ENCODE data around the gene SCAANT1. TPM values are rescaled to one million over a fixed set of nuclear protein-coding genes. Genes with fewer than 3 reads are reported as not detected.

SCAANT1 gene
- total and polyA plus RNA-seq, 2 donors (not counting 1 experiment from before 2014, with no cell fraction given): 1.7 TPM; not detected in 1

GRCh38 chr3:63911509-63911872 is 692 bp downstream of the SCAANT1 start:
- Mint-ChIP-seq H3K4me1 (peaks cover 26% of the 10 kb centered on the region), H3K4me3 (peak overlapping the region; percentile 91), H3K27ac (peak overlapping the region; percentile 97), H3K27me3 (no peaks in the 10 kb centered on the region), H3K9me3 (ENCODE audit: insufficient read depth) (no peaks in the 10 kb centered on the region)
- intact Hi-C loops (cut with micrococcal nuclease): loop anchor here (1.0 to 5.0 kb wide), 3 partner anchors 11 to 51 kb away; no protein-coding TSS in a partner anchor
- H3K27ac ChIP-seq (ENCODE audit: low read length in 2 of 2): peak overlapping the region; percentile 70 to 87
- H3K4me2 ChIP-seq (replicated peaks; ENCODE audit: low read depth, low read length, poor library complexity, severe bottlenecking): peak overlapping the region; percentile 88
- under 1% methylated on average over 18 of the region's 18 CpGs for WGBS (ENCODE audit: insufficient coverage)
- H2AFZ ChIP-seq (ENCODE audit: insufficient read depth, low read depth, low read length, poor library complexity, severe bottlenecking): peak overlapping the region; percentile 81
- ATAC-seq (ENCODE audit: low read depth): peak; percentile 1
- H3K9me3 ChIP-seq (ENCODE audit: control extremely low read depth in 1 of 3, control insufficient read depth in 2 of 3, insufficient read depth in 1 of 3, low read length in 2 of 3): no peaks in the 10 kb centered on the region
- H3K9ac ChIP-seq (ENCODE audit: low read length): peak overlapping the region; percentile 83
- ChIA-PET CTCF (interaction anchor here (0.7 to 1.8 kb wide), 7 partner anchors 17 to 115 kb away, joined by 3 to 12 read pairs (median 5); partner anchors contain the start of genes ATXN7, PSMD6 and THOC7), POLR2A (interaction anchor here (0.9 to 1.8 kb wide), 2 partner anchors 16 to 48 kb away, joined by 6 to 8 read pairs; partner anchors contain the start of genes ATXN7 and THOC7)
- peaks cover 3% of the 10 kb centered on the region for H3K79me2 ChIP-seq (ENCODE audit: control insufficient read depth, insufficient read depth, low read length)
- peaks cover 17 to 25% of the 10 kb centered on the region in 2 donors for H3K4me1 ChIP-seq (ENCODE audit: control insufficient read depth in 2 of 2, insufficient read depth in 2 of 2, low read length in 2 of 2)
- peak overlapping the region; percentile 54 to 73 (median 63) for H3K4me3 ChIP-seq (ENCODE audit: control extremely low read depth in 1 of 5, extremely low read depth in 1 of 5, insufficient read depth in 1 of 5, low read depth in 2 of 5, low read length in 4 of 5)
- peaks cover 0 to 8% of the 10 kb centered on the region in 2 experiments for H3K36me3 ChIP-seq (replicated peaks in 1 of 2; ENCODE audit: control extremely low read depth in 1 of 2, control insufficient read depth in 1 of 2, extremely low read depth in 1 of 2, insufficient read depth in 2 of 2, low read length in 1 of 2)
- no peak for TF ChIP-seq CTCF (IDR thresholded peaks at IDR 0.05)
- TF ChIP-seq EZH2 (IDR thresholded peaks at IDR 0.05; ENCODE audit: borderline replicate concordance, insufficient read depth, low read depth, low read length, poor library complexity, severe bottlenecking): no peak
- H4K20me1 ChIP-seq (ENCODE audit: control insufficient read depth, insufficient read depth, low read length, poor library complexity, severe bottlenecking): no peaks in the 10 kb centered on the region
- H3K27me3 ChIP-seq (replicated peaks in 1 of 4; ENCODE audit: control extremely low read depth in 1 of 4, control insufficient read depth in 3 of 4, insufficient read depth in 4 of 4, low read length in 3 of 4): no peaks in the 10 kb centered on the region
- DNase-seq: no peak

- TF ChIP-seq CTCF (IDR thresholded peaks at IDR 0.05): no peak
- no peak for TF ChIP-seq EZH2 (IDR thresholded peaks at IDR 0.05; ENCODE audit: borderline replicate concordance, insufficient read depth, low read depth, low read length, poor library complexity, severe bottlenecking)
- H2AFZ ChIP-seq (ENCODE audit: insufficient read depth, low read depth, low read length, poor library complexity, severe bottlenecking): peak overlapping the region; percentile 81
- peaks cover 17 to 25% of the 10 kb centered on the region in 2 donors for H3K4me1 ChIP-seq (ENCODE audit: control insufficient read depth in 2 of 2, insufficient read depth in 2 of 2, low read length in 2 of 2)
- no peaks in the 10 kb centered on the region for H3K9me3 Mint-ChIP-seq (ENCODE audit: insufficient read depth)
- H3K27ac ChIP-seq (ENCODE audit: low read length in 2 of 2): peak overlapping the region; percentile 70 to 87
- intact Hi-C loops (cut with micrococcal nuclease): loop anchor here (1.0 to 5.0 kb wide), 3 partner anchors 11 to 51 kb away; no protein-coding TSS in a partner anchor
- ATAC-seq (ENCODE audit: low read depth): no peak
- peaks cover 0 to 9% of the 10 kb centered on the region in 2 experiments for H3K36me3 ChIP-seq (replicated peaks in 1 of 2; ENCODE audit: control extremely low read depth in 1 of 2, control insufficient read depth in 1 of 2, extremely low read depth in 1 of 2, insufficient read depth in 2 of 2, low read length in 1 of 2)
- no peaks in the 10 kb centered on the region for H3K27me3 ChIP-seq (replicated peaks in 1 of 4; ENCODE audit: control extremely low read depth in 1 of 4, control insufficient read depth in 3 of 4, insufficient read depth in 4 of 4, low read length in 3 of 4)
- peak overlapping the region; percentile 91 for H3K4me3 Mint-ChIP-seq
- WGBS (ENCODE audit: insufficient coverage): no CpG with 5 or more reads among the region's 1 CpG
- POLR2A ChIA-PET: interaction anchor here (1.8 kb wide), 1 partner anchor 17 kb away, joined by 8 read pairs; no protein-coding TSS in a partner anchor
- no peaks in the 10 kb centered on the region for H4K20me1 ChIP-seq (ENCODE audit: control insufficient read depth, insufficient read depth, low read length, poor library complexity, severe bottlenecking)
- peak; percentile 51 for DNase-seq
- no peaks in the 10 kb centered on the region for H3K9me3 ChIP-seq (ENCODE audit: control extremely low read depth in 1 of 3, control insufficient read depth in 2 of 3, insufficient read depth in 1 of 3, low read length in 2 of 3)
- H3K4me1 Mint-ChIP-seq: peaks cover 24% of the 10 kb centered on the region
- peak overlapping the region; percentile 97 for H3K27ac Mint-ChIP-seq
- H3K4me2 ChIP-seq (replicated peaks; ENCODE audit: low read depth, low read length, poor library complexity, severe bottlenecking): peak overlapping the region; percentile 88
- H3K79me2 ChIP-seq (ENCODE audit: control insufficient read depth, insufficient read depth, low read length): peaks cover 9% of the 10 kb centered on the region
- H3K27me3 Mint-ChIP-seq: no peaks in the 10 kb centered on the region
- H3K4me3 ChIP-seq (ENCODE audit: control extremely low read depth in 1 of 5, extremely low read depth in 1 of 5, insufficient read depth in 1 of 5, low read depth in 2 of 5, low read length in 4 of 5): peak overlapping the region in 2 of 5 experiments; percentile 54 to 63
- CTCF ChIA-PET: interaction anchor here (1.3 to 1.8 kb wide), 2 partner anchors 17 to 113 kb away, joined by 6 to 8 read pairs; partner anchors contain the start of gene PSMD6
- H3K9ac ChIP-seq (ENCODE audit: low read length): peak overlapping the region; percentile 83
Measured at GRCh38 chr3:63910891-63911290, 1.3 kb downstream of the SCAANT1 start.
